CD14-positive monocyte (primary cell): ENCODE measurements around the gene DRC1. TPM values are rescaled to one million over a fixed set of nuclear protein-coding genes. Genes with fewer than 3 reads are reported as not detected.

ENCODE experiments used
- DNase-seq, 3 donors: peaks; one replicate each; pipeline ENCODE4 v3.0.0-alpha.2; 2011 to 2022
- H2AFZ ChIP-seq: 2 replicates; pipeline ENCODE4 v1.6.0; 2012; ENCODE audit warnings: mild to moderate bottlenecking, low read depth, low read length, inconsistent platforms; ENCODE audit not compliant: insufficient read depth, poor library complexity, severe bottlenecking
- H3K27ac ChIP-seq, 2 donors: 1 replicate in 1 of 2; 2 replicates in 1 of 2; pipeline ENCODE4 v1.5.1; 2012 to 2013; ENCODE audit warnings: low read length in 2 of 2, control low read depth in 1 of 2, inconsistent platforms in 1 of 2, low read depth in 1 of 2, mild to moderate bottlenecking in 1 of 2
- H3K27me3 ChIP-seq, 2 donors: one replicate each; pipeline versions ENCODE4 v1.6.0 to v1.6.1; 2011 to 2013; ENCODE audit warnings: low read length in 2 of 2; ENCODE audit not compliant: control insufficient read depth in 2 of 2, insufficient read depth in 2 of 2
- H3K36me3 ChIP-seq, 2 donors: replicated peaks in 1 of 2; 1 replicate in 1 of 2; 2 replicates in 1 of 2; pipeline versions ENCODE4 v1.5.1 to v1.6.1; 2012 to 2013; ENCODE audit warnings: low read length in 2 of 2, control low read depth in 1 of 2, inconsistent platforms in 1 of 2, mild to moderate bottlenecking in 1 of 2; ENCODE audit not compliant: insufficient read depth in 2 of 2, control insufficient read depth in 1 of 2
- H3K4me1 ChIP-seq, 2 donors: 1 replicate in 1 of 2; 2 replicates in 1 of 2; pipeline versions ENCODE4 v1.5.1 to v1.6.1; 2012 to 2013; ENCODE audit warnings: low read length in 2 of 2, control low read depth in 1 of 2, inconsistent platforms in 1 of 2, mild to moderate bottlenecking in 1 of 2, moderate library complexity in 1 of 2; ENCODE audit not compliant: insufficient read depth in 2 of 2, control insufficient read depth in 1 of 2
- H3K4me2 ChIP-seq: replicated peaks from 2 replicates; pipeline ENCODE3; 2012; ENCODE audit warnings: low read length, moderate library complexity, mild to moderate bottlenecking; ENCODE audit not compliant: poor library complexity, severe bottlenecking; ENCODE audit errors: extremely low read depth
- H3K4me3 ChIP-seq, 3 experiments: fragments of 200-600 bp in 1 of 3; sonication (generic) in 1 of 3; replicated peaks in 1 of 3; 1 replicate in 2 of 3; 2 replicates in 1 of 3; pipeline ENCODE4 v1.5.1; 2011 to 2013; ENCODE audit warnings: low read length in 3 of 3, mild to moderate bottlenecking in 3 of 3, control low read depth in 2 of 3, low read depth in 2 of 3, inconsistent platforms in 1 of 3, moderate library complexity in 1 of 3
- H3K79me2 ChIP-seq: 2 replicates; pipeline ENCODE4 v1.6.0; 2012; ENCODE audit warnings: mild to moderate bottlenecking, control low read depth, inconsistent platforms, low read length, moderate library complexity; ENCODE audit not compliant: insufficient read depth
- H3K9ac ChIP-seq: 2 replicates; pipeline ENCODE4 v1.6.0; 2017; ENCODE audit warnings: low read length, mild to moderate bottlenecking; ENCODE audit not compliant: insufficient read depth, poor library complexity, severe bottlenecking
- H3K9me3 ChIP-seq, 2 donors: replicated peaks in 1 of 2; 1 replicate in 1 of 2; 2 replicates in 1 of 2; pipeline versions ENCODE4 v1.5.1 to v1.6.1; 2012 to 2013; ENCODE audit warnings: low read length in 2 of 2, control low read depth in 1 of 2; ENCODE audit not compliant: control insufficient read depth in 1 of 2, insufficient read depth in 1 of 2
- H4K20me1 ChIP-seq: 2 replicates; pipeline ENCODE4 v1.6.0; 2012; ENCODE audit warnings: mild to moderate bottlenecking, low read length, control low read depth, moderate library complexity; ENCODE audit not compliant: insufficient read depth
- H3K27ac Mint-ChIP-seq, 7 donors: one replicate each; pipeline ENCODE4 v1.8.0; 2020; ENCODE audit warnings: mild to moderate bottlenecking in 7 of 7, mixed read lengths in 7 of 7, moderate library complexity in 6 of 7, inconsistent platforms in 2 of 7
- H3K27me3 Mint-ChIP-seq, 3 donors: one replicate each; pipeline ENCODE4 v1.8.0; 2021 to 2022; ENCODE audit warnings: low read depth in 3 of 3, mild to moderate bottlenecking in 3 of 3, mixed read lengths in 3 of 3, moderate library complexity in 3 of 3, inconsistent platforms in 1 of 3
- H3K36me3 Mint-ChIP-seq, 2 donors: one replicate each; pipeline ENCODE4 v1.8.0; 2020; ENCODE audit warnings: mixed read lengths in 2 of 2, inconsistent platforms in 1 of 2, mild to moderate bottlenecking in 1 of 2
- H3K4me1 Mint-ChIP-seq: one replicate; pipeline ENCODE4 v1.8.0; 2020; ENCODE audit warnings: mild to moderate bottlenecking, mixed read lengths
- H3K4me3 Mint-ChIP-seq, 2 donors: one replicate each; pipeline ENCODE4 v1.8.0; 2020; ENCODE audit warnings: mild to moderate bottlenecking in 2 of 2, mixed read lengths in 2 of 2, moderate library complexity in 1 of 2
- H3K9me3 Mint-ChIP-seq, 7 donors: one replicate each; pipeline ENCODE4 v1.8.0; 2020 to 2022; ENCODE audit warnings: mixed read lengths in 7 of 7, mild to moderate bottlenecking in 6 of 7, moderate library complexity in 6 of 7, inconsistent platforms in 2 of 7
- CTCF ChIP-seq: fragments of 200-600 bp; IDR thresholded peaks from one replicate; pipeline ENCODE4 v1.8.0; 2022; ENCODE audit warnings: antibody characterized with exemption, mild to moderate bottlenecking
- WGBS: methylation state at CpG from one replicate; pipeline ENCODE4 v1.1.5; 2013; ENCODE audit warnings: missing lambda C conversion rate; ENCODE audit not compliant: insufficient coverage; 5-methylcytosine and 5-hydroxymethylcytosine counted together
- intact Hi-C, 2 donors: fragments of 100-400 bp; cut with micrococcal nuclease; formaldehyde crosslinking; loops; one replicate each; pipeline versions ENCODE4 v1.15.0 to v1.15.1; 2023
- polyA plus RNA-seq, 3 donors: library from polyadenylated mRNA; depleted of rRNA in 1 of 3; unstranded in 2 of 3; stranded (reverse) in 1 of 3; fragments of 300-500 nt in 2 of 3; fragments of >200 nt in 1 of 3; fragmentation: Illumina TruSeq in 2 of 3; gene quantifications; 1 replicate in 2 of 3; 2 replicates in 1 of 3; pipeline ENCODE4 v1.2.3, GENCODE V29; 2012 to 2021

DRC1 gene
- polyA plus RNA-seq, 3 donors: not detected

- Histone ChIP-seq H3K4me1 (peaks cover 57 to 59% of the 10 kb centered on the region in 2 donors), H3K79me2 (no peaks in the 10 kb centered on the region), H3K27ac (no peak overlapping the region), H3K9me3 (no peaks in the 10 kb centered on the region), H3K27me3 (no peaks in the 10 kb centered on the region), H4K20me1 (no peaks in the 10 kb centered on the region), H3K36me3 (no peaks in the 10 kb centered on the region), H3K9ac (no peak overlapping the region), H3K4me2 (peak overlapping the region; percentile 14), H3K4me3 (peak overlapping the region in 1 of 3 experiments; percentile 2), H2AFZ (peak overlapping the region; percentile 17)
- no peak for TF ChIP-seq CTCF
- Mint-ChIP-seq H3K4me1 (peaks cover 71% of the 10 kb centered on the region), H3K27ac (peak overlapping the region in 2 of 7 donors; percentile 17 to 32), H3K9me3 (peaks cover 0 to 3% (median 0%) of the 10 kb centered on the region in 7 donors), H3K36me3 (no peaks in the 10 kb centered on the region), H3K4me3 (peak overlapping the region in 1 of 2 donors; percentile 55), H3K27me3 (peaks cover 1 to 3% (median 3%) of the 10 kb centered on the region in 3 donors)
- WGBS: 98% methylated on average over 8 of the region's 14 CpGs
- DNase-seq: peak in 1 of 3 donors; percentile 2
- intact Hi-C loops: no loop called here
These were observed 56.8 kb downstream of the DRC1 start for GRCh38 chr2:26458365-26459042.

GRCh38 chr2:26459991-26460612 is 58.4 kb downstream of the DRC1 start:
- no peak overlapping the region for H3K27ac ChIP-seq
- H3K36me3 ChIP-seq: no peaks in the 10 kb centered on the region
- no peaks in the 10 kb centered on the region for H4K20me1 ChIP-seq
- no peak overlapping the region for H3K9ac ChIP-seq
- H3K4me3 ChIP-seq: no peak overlapping the region
- WGBS: 95% methylated on average over 11 of the region's 15 CpGs
- Mint-ChIP-seq H3K36me3 (no peaks in the 10 kb centered on the region), H3K27me3 (peaks cover 1 to 2% (median 1%) of the 10 kb centered on the region in 3 donors), H3K4me1 (peaks cover 56% of the 10 kb centered on the region), H3K9me3 (peaks cover 0 to 3% (median 0%) of the 10 kb centered on the region in 7 donors), H3K4me3 (no peak overlapping the region), H3K27ac (no peak overlapping the region)
- H3K9me3 ChIP-seq: no peaks in the 10 kb centered on the region
- DNase-seq: no peak
- intact Hi-C loops: loop anchor here in 1 of 2 donors (10.0 kb wide), 1 partner anchor 215 kb away; the partner anchor contains the start of genes HADHA and HADHB
- H3K4me1 ChIP-seq: peaks cover 48 to 52% of the 10 kb centered on the region in 2 donors
- TF ChIP-seq CTCF: no peak
- H3K27me3 ChIP-seq: no peaks in the 10 kb centered on the region
- H3K4me2 ChIP-seq: no peak overlapping the region
- H2AFZ ChIP-seq: no peak overlapping the region
- no peaks in the 10 kb centered on the region for H3K79me2 ChIP-seq
